ENCODE results near the gene FSHB. TPM values are rescaled to one million over a fixed set of nuclear protein-coding genes. Genes with fewer than 3 reads are reported as not detected.

The FSHB gene
- total and polyA plus RNA-seq, 2 of the 4 experiments (the other 2 are of a cell fraction) = not detected

DNA sequence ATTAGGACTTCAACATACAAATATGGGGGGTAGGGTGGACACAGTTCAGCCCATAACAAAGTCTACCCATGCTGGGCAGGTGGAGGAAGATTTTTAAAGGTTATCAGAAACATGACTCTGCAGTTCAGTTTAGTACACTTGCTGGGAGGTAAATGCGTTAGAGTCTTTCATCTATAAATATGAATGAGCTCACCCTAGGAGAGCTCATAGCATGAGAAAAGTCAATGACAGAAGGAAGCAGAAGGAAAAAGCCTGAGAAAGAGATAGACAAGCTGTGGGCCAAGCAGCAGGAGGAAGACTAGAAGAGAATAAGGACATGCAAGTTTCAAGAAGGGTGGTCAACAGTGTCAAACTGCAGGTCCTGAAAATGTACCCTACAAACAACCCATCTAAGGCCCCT is 27.0 kb upstream of the FSHB start:
- Histone ChIP-seq H3K4ac (ENCODE audit: low read depth, low read length) (no peak overlapping the region), H3K23ac (ENCODE audit: low read depth, low read length) (no peak overlapping the region), H2BK15ac (ENCODE audit: low read depth, low read length) (no peak overlapping the region), H3K27ac (ENCODE audit: insufficient read depth, low read length) (no peak overlapping the region), H4K5ac (ENCODE audit: low read depth, low read length) (no peak overlapping the region), H3K4me2 (ENCODE audit: low read depth, low read length) (no peak overlapping the region), H2BK5ac (ENCODE audit: low read depth, low read length, poor library complexity, severe bottlenecking) (no peak overlapping the region), H2AFZ (replicated peaks; ENCODE audit: low read length, poor library complexity) (no peak overlapping the region), H3K9ac (ENCODE audit: low read depth, low read length) (no peak overlapping the region), H4K91ac (ENCODE audit: insufficient read depth, low read depth, low read length) (no peak overlapping the region), H2BK120ac (ENCODE audit: low read depth, low read length) (no peak overlapping the region), H3K36me3 (ENCODE audit: control insufficient read depth, insufficient read depth, low read length) (no peaks in the 10 kb centered on the region), H3K56ac (ENCODE audit: extremely low read depth, insufficient read depth, low read length) (no peak overlapping the region), H2AK5ac (ENCODE audit: low read depth, low read length) (no peak overlapping the region), H2BK20ac (ENCODE audit: low read depth, low read length) (no peak overlapping the region), H3K9me3 (ENCODE audit: control insufficient read depth, insufficient read depth, low read length) (0 out of 2 replicates have a peak, but pooled peaks cover 2% of the 10 kb centered on the region), H2AK9ac (replicated peaks; ENCODE audit: low read depth, low read length, poor library complexity) (no peak overlapping the region), H3K27me3 (ENCODE audit: control insufficient read depth, insufficient read depth, low read length) (no peaks in the 10 kb centered on the region), H4K8ac (ENCODE audit: low read depth in 2 of 2, low read length in 2 of 2) (no peak overlapping the region), H3K14ac (replicated peaks; ENCODE audit: low read depth, low read length) (no peak overlapping the region), H4K20me1 (ENCODE audit: insufficient read depth, low read length) (no peaks in the 10 kb centered on the region), H3K18ac (ENCODE audit: low read depth, low read length) (no peak overlapping the region), H3K79me1 (ENCODE audit: low read depth in 1 of 2, low read length in 2 of 2) (no peaks in the 10 kb centered on the region), H3K4me3 (ENCODE audit: insufficient read depth, low read depth, low read length) (no peak overlapping the region), H3K4me1 (ENCODE audit: control insufficient read depth, insufficient read depth, low read length) (no peaks in the 10 kb centered on the region), H3K9me1 (ENCODE audit: insufficient read depth, low read length) (no peaks in the 10 kb centered on the region)
- ChIA-PET POLR2A (ENCODE audit: unreplicated experiment) (no interaction called here), CTCF (no interaction called here)
- ATAC-seq (ENCODE audit: low read depth) (no peak), DNase-seq (no peak)
- intact Hi-C loops (cut with micrococcal nuclease) = no loop called here
- no TSS peak for BruUV-seq (replicated peaks)
- in situ Hi-C loops (cut with MboI; ENCODE audit: low sequenced_read_pairs) = no loop called here
- no peak for TF ChIP-seq MXI1 (IDR thresholded peaks at IDR 0.05; ENCODE audit: borderline replicate concordance, low read depth, low read length)
- no CpG with 5 or more reads among the region's 1 CpG for WGBS, 2 experiments (ENCODE audit: extremely low coverage in 2 of 2, insufficient read length in 1 of 2)
- dilution Hi-C loops (cut with HindIII; ENCODE audit: low sequenced_read_pairs, unreplicated experiment) = no loop called here
